A549 (cell line): Measurements from ENCODE around the gene RNF17.

Experiments
- BHLHE40 ChIP-seq: IDR thresholded peaks from 2 replicates; pipeline ENCODE4 v1.6.1; 2012; ENCODE audit warnings: low read depth, low read length, inconsistent platforms
- CEBPB ChIP-seq, 2 experiments: fragments of >200 bp in 1 of 2; sonication (Bioruptor Twin) in 1 of 2; formaldehyde crosslinking in 1 of 2; IDR thresholded peaks; 2 replicates each; pipeline ENCODE4 v1.6.1; 2012 to 2016
- CTCF ChIP-seq: fragments of >200 bp; sonication (Bioruptor Twin); formaldehyde crosslinking; IDR thresholded peaks from 3 replicates; pipeline ENCODE4 v1.5.1; 2016
- ELK1 ChIP-seq: fragments of 150-350 bp; IDR thresholded peaks from 2 replicates; pipeline ENCODE4 v1.6.1; 2014; ENCODE audit warnings: low read depth, mild to moderate bottlenecking, low read length
- EP300 ChIP-seq, 2 experiments: fragments of >200 bp; sonication (Bioruptor Twin); formaldehyde crosslinking; IDR thresholded peaks; 2 replicates in 1 of 2; 3 replicates in 1 of 2; pipeline ENCODE4 v1.6.1; 2016 to 2017
- ESRRA ChIP-seq: fragments of 150-350 bp; IDR thresholded peaks from 2 replicates; pipeline ENCODE4 v1.6.1; 2014; ENCODE audit warnings: mild to moderate bottlenecking, low read length, borderline replicate concordance
- HOXA7 ChIP-seq: fragments of 250-450 bp; sonication (Bioruptor Pico); IDR thresholded peaks from 2 replicates; pipeline ENCODE4 v1.5.0; 2020; ENCODE audit warnings: mild to moderate bottlenecking, moderate library complexity
- KDM1A ChIP-seq: fragments of 200-600 bp; sonication (generic); IDR thresholded peaks from 2 replicates; pipeline ENCODE4 v1.6.1; 2016; ENCODE audit warnings: low read depth, mild to moderate bottlenecking
- MAX ChIP-seq: IDR thresholded peaks from 2 replicates; pipeline ENCODE4 v1.6.1; 2012
- MYC ChIP-seq: IDR thresholded peaks from 2 replicates; pipeline ENCODE4 v1.6.1; 2012; ENCODE audit warnings: mild to moderate bottlenecking, inconsistent platforms, low read length, improper control_type of control experiment, borderline replicate concordance
- POLR2A ChIP-seq: IDR thresholded peaks from 2 replicates; pipeline ENCODE4 v1.6.1; 2012; ENCODE audit warnings: mild to moderate bottlenecking, low read length
- POLR2AphosphoS2 ChIP-seq: conservative IDR thresholded peaks from 2 replicates; pipeline ENCODE4 v1.6.1; 2012; ENCODE audit warnings: low read length, improper control_type of control experiment, inconsistent platforms
- RFX5 ChIP-seq: fragments of 450-650 bp; IDR thresholded peaks from 2 replicates; pipeline ENCODE4 v1.7.1; 2014; ENCODE audit warnings: antibody characterized with exemption, mild to moderate bottlenecking, moderate library complexity

- TF ChIP-seq MAX (no peak), RFX5 (no peak), CTCF (no peak), POLR2A (no peak), HOXA7 (no peak), ESRRA (no peak), EP300 (IDR thresholded peaks at IDR 0.05) (no peak), MYC (no peak), KDM1A (no peak), POLR2AphosphoS2 (no peak), BHLHE40 (no peak), ELK1 (no peak), CEBPB (IDR thresholded peaks at IDR 0.05) (no peak)
Observed at GRCh38 chr13:24863748-24864540, 100.0 kb downstream of the RNF17 start.
